H1 (cell line): Measurements from ENCODE around the gene CTIF. TPM values are rescaled to one million over a fixed set of nuclear protein-coding genes. Genes with fewer than 3 reads are reported as not detected.

ENCODE experiments used
- CTCF ChIA-PET: fragments of 300-600 bp; sonication (Branson Sonifier 250); formaldehyde crosslinking; loops from one replicate; lab custom pipeline; 2021; ENCODE audit not compliant: partially characterized antibody; lab: Charles Lee
- POLR2A ChIA-PET: fragments of 300-600 bp; sonication (Branson Sonifier 250); formaldehyde crosslinking; loops from one replicate; lab custom pipeline; 2021; ENCODE audit warnings: inconsistent platforms; ENCODE audit not compliant: partially characterized antibody; lab: Charles Lee
- DNase-seq, 2 experiments: peaks; one replicate each; pipeline versions ENCODE4 v3.0.0 to v3.0.0-alpha.2; 2010 to 2022; ENCODE audit warnings: low spot score in 2 of 2, low read depth in 1 of 2, mixed read lengths in 1 of 2
- FAIRE-seq: peaks from 2 replicates; lab custom pipeline; 2011; peaks lifted over from hg19 to GRCh38; lab: Jason Lieb, UNC
- H2AFZ ChIP-seq: 2 replicates; pipeline ENCODE4 v1.8.1; 2012; ENCODE audit warnings: low read length, inconsistent platforms
- H2AK5ac ChIP-seq: 2 replicates; pipeline ENCODE4 v1.6.1; 2013; ENCODE audit warnings: low read depth, low read length
- H2BK120ac ChIP-seq: replicated peaks from 2 replicates; pipeline ENCODE3; 2013; ENCODE audit warnings: low read depth, low read length, inconsistent platforms
- H2BK12ac ChIP-seq: 2 replicates; pipeline ENCODE4 v1.6.1; 2013; ENCODE audit warnings: low read depth, low read length
- H2BK15ac ChIP-seq: 2 replicates; pipeline ENCODE4 v1.6.1; 2013; ENCODE audit warnings: low read length
- H2BK20ac ChIP-seq: 2 replicates; pipeline ENCODE4 v1.6.1; 2013; ENCODE audit warnings: low read length
- H2BK5ac ChIP-seq: 2 replicates; pipeline ENCODE4 v1.6.1; 2013; ENCODE audit warnings: low read depth, low read length
- H3K14ac ChIP-seq: 2 replicates; pipeline ENCODE4 v1.6.1; 2013; ENCODE audit warnings: inconsistent platforms; ENCODE audit not compliant: insufficient read length
- H3K18ac ChIP-seq: 2 replicates; pipeline ENCODE4 v1.6.1; 2013; ENCODE audit warnings: low read length; ENCODE audit errors: extremely low read depth
- H3K23ac ChIP-seq: 2 replicates; pipeline ENCODE4 v1.6.1; 2013; ENCODE audit warnings: inconsistent platforms; ENCODE audit not compliant: insufficient read length
- H3K23me2 ChIP-seq: 2 replicates; pipeline ENCODE4 v1.6.1; 2013; ENCODE audit warnings: low read depth, low read length
- H3K27ac ChIP-seq: 2 replicates; pipeline ENCODE4 v1.6.1; 2011; ENCODE audit warnings: low read depth, low read length, inconsistent platforms
- H3K27me3 ChIP-seq, 4 experiments: replicated peaks in 1 of 4; 1 replicate in 1 of 4; 2 replicates in 3 of 4; pipeline versions ENCODE4 v1.6.1 to v1.8.1; 2011 to 2013; ENCODE audit warnings: low read length in 3 of 4, mild to moderate bottlenecking in 3 of 4, inconsistent platforms in 2 of 4, mixed read lengths in 2 of 4, moderate library complexity in 1 of 4; ENCODE audit not compliant: control insufficient read depth in 3 of 4, insufficient read depth in 3 of 4; ENCODE audit errors: extremely low read depth in 1 of 4
- H3K36me3 ChIP-seq, 4 experiments: 2 replicates each; pipeline versions ENCODE4 v1.6.1 to v1.8.1; 2011 to 2013; ENCODE audit warnings: mild to moderate bottlenecking in 4 of 4, low read length in 3 of 4, moderate library complexity in 2 of 4, control low read depth in 1 of 4, inconsistent platforms in 1 of 4; ENCODE audit not compliant: insufficient read depth in 4 of 4, control insufficient read depth in 2 of 4
- H3K4ac ChIP-seq: replicated peaks from 2 replicates; pipeline ENCODE3; 2013; ENCODE audit warnings: low read length, low read depth, mixed read lengths, inconsistent platforms; ENCODE audit not compliant: insufficient read length
- H3K4me1 ChIP-seq, 4 experiments: replicated peaks in 1 of 4; 1 replicate in 1 of 4; 2 replicates in 3 of 4; pipeline versions ENCODE4 v1.6.1 to v1.8.1; 2011 to 2013; ENCODE audit warnings: low read length in 3 of 4, inconsistent platforms in 2 of 4, mixed read lengths in 1 of 4; ENCODE audit not compliant: insufficient read depth in 4 of 4, control insufficient read depth in 3 of 4
- H3K4me2 ChIP-seq, 2 experiments: 2 replicates each; pipeline versions ENCODE4 v1.6.1 to v1.8.1; 2011 to 2013; ENCODE audit warnings: low read depth in 2 of 2, low read length in 2 of 2, control low read depth in 1 of 2, inconsistent platforms in 1 of 2, mild to moderate bottlenecking in 1 of 2; ENCODE audit not compliant: insufficient read depth in 1 of 2
- H3K4me3 ChIP-seq, 4 experiments: fragments of 200-600, 300-600 bp in 1 of 4; sonication (generic), shearing (Covaris generic), sonication (Bioruptor Twin) in 1 of 4; 2 replicates each; pipeline versions ENCODE4 v1.5.1 to v1.8.1; 2011 to 2016; ENCODE audit warnings: low read length in 4 of 4, low read depth in 3 of 4, control low read depth in 2 of 4, inconsistent platforms in 2 of 4, mild to moderate bottlenecking in 2 of 4, mixed read lengths in 1 of 4, moderate library complexity in 1 of 4; ENCODE audit not compliant: insufficient read depth in 2 of 4; ENCODE audit errors: extremely low read depth in 1 of 4
- H3K56ac ChIP-seq: replicated peaks from 2 replicates; pipeline ENCODE3; 2013; ENCODE audit warnings: low read depth, mild to moderate bottlenecking, mixed read lengths, low read length, inconsistent platforms; ENCODE audit not compliant: insufficient read length
- H3K79me1 ChIP-seq: 2 replicates; pipeline ENCODE4 v1.6.1; 2013; ENCODE audit warnings: low read depth, low read length, control low read depth
- H3K79me2 ChIP-seq, 2 experiments: 2 replicates each; pipeline versions ENCODE4 v1.6.1 to v1.8.1; 2012 to 2013; ENCODE audit warnings: low read length in 2 of 2, mild to moderate bottlenecking in 2 of 2, inconsistent platforms in 1 of 2; ENCODE audit not compliant: insufficient read depth in 2 of 2, control insufficient read depth in 1 of 2
- H3K9ac ChIP-seq, 4 experiments: replicated peaks in 1 of 4; 1 replicate in 1 of 4; 2 replicates in 3 of 4; pipeline versions ENCODE4 v1.6.1 to v1.8.1; 2011 to 2013; ENCODE audit warnings: low read depth in 3 of 4, low read length in 3 of 4, control low read depth in 2 of 4, mild to moderate bottlenecking in 2 of 4, moderate library complexity in 2 of 4, inconsistent platforms in 1 of 4; ENCODE audit errors: extremely low read depth in 1 of 4
- H3K9me3 ChIP-seq, 2 experiments: 2 replicates each; pipeline versions ENCODE4 v1.6.1 to v1.8.1; 2012 to 2013; ENCODE audit warnings: mild to moderate bottlenecking in 2 of 2, moderate library complexity in 2 of 2, control low read depth in 1 of 2, inconsistent platforms in 1 of 2, low read depth in 1 of 2, low read length in 1 of 2, mixed read lengths in 1 of 2; ENCODE audit not compliant: insufficient read depth in 2 of 2
- H4K20me1 ChIP-seq, 2 experiments: replicated peaks in 1 of 2; 2 replicates each; pipeline versions ENCODE3 to v1.8.1; 2011 to 2013; ENCODE audit warnings: inconsistent platforms in 2 of 2, low read length in 2 of 2, mild to moderate bottlenecking in 1 of 2; ENCODE audit not compliant: insufficient read depth in 2 of 2, control insufficient read depth in 1 of 2
- H4K5ac ChIP-seq: 2 replicates; pipeline ENCODE4 v1.6.1; 2013; ENCODE audit warnings: low read length, low read depth, mixed read lengths, inconsistent platforms; ENCODE audit not compliant: insufficient read length
- H4K8ac ChIP-seq: 2 replicates; pipeline ENCODE4 v1.8.0; 2013; ENCODE audit warnings: mild to moderate bottlenecking, moderate library complexity, low read length, inconsistent platforms; ENCODE audit not compliant: insufficient read depth; ENCODE audit errors: extremely low read depth
- H4K91ac ChIP-seq: replicated peaks from 2 replicates; pipeline ENCODE3; 2013; ENCODE audit warnings: low read length, mixed read lengths, inconsistent platforms; ENCODE audit not compliant: insufficient read length
- BACH1 ChIP-seq: IDR thresholded peaks from 2 replicates; pipeline ENCODE4 v1.6.1; 2012; ENCODE audit warnings: low read length, improper control_type of control experiment
- BCL11A ChIP-seq, 2 experiments: IDR thresholded peaks; one replicate each; pipeline ENCODE4 v1.6.1; 2011; ENCODE audit warnings: low read depth in 2 of 2, low read length in 2 of 2, mild to moderate bottlenecking in 2 of 2
- JUN ChIP-seq: IDR thresholded peaks from 2 replicates; pipeline ENCODE4 v1.6.1; 2011; ENCODE audit warnings: low read depth, mild to moderate bottlenecking, improper control_type of control experiment, low read length
- KDM4A ChIP-seq: IDR thresholded peaks from one replicate; pipeline ENCODE4 v1.7.1; 2012; ENCODE audit warnings: low read depth, mild to moderate bottlenecking, moderate library complexity, low read length, inconsistent platforms; ENCODE audit not compliant: severe bottlenecking
- POLR2AphosphoS5 ChIP-seq: IDR thresholded peaks from 2 replicates; pipeline ENCODE4 v1.6.1; 2011; ENCODE audit warnings: low read depth, low read length
- SAP30 ChIP-seq: fragments of 300-600 bp; sonication (generic); IDR thresholded peaks from 2 replicates; pipeline ENCODE4 v1.7.1; 2012; ENCODE audit warnings: low read length, moderate library complexity, mild to moderate bottlenecking, inconsistent platforms; ENCODE audit not compliant: insufficient read depth, insufficient replicate concordance
- SP2 ChIP-seq: IDR thresholded peaks from 2 replicates; pipeline ENCODE4 v1.6.1; 2012; ENCODE audit warnings: mild to moderate bottlenecking, low read length, inconsistent platforms
- TEAD4 ChIP-seq: IDR thresholded peaks from 2 replicates; pipeline ENCODE4 v1.6.1; 2012; ENCODE audit warnings: low read depth, low read length, inconsistent platforms, mixed read lengths
- WGBS, 2 experiments: shearing (Covaris generic) in 1 of 2; methylation state at CpG; one replicate each; pipeline versions ENCODE4 v1.1.6 to v1.1.7; 2013 to 2015; ENCODE audit warnings: low lambda C conversion rate in 2 of 2, mixed read lengths in 2 of 2, inconsistent platforms in 1 of 2, low coverage in 1 of 2, missing lambda C conversion rate in 1 of 2; ENCODE audit not compliant: insufficient replicate concordance in 2 of 2, insufficient coverage in 1 of 2, insufficient read length in 1 of 2; ENCODE audit errors: extremely low coverage in 1 of 2, missing lambda C conversion rate in 1 of 2; 5-methylcytosine and 5-hydroxymethylcytosine counted together
- polyA plus RNA-seq, 7 experiments: library from polyadenylated mRNA; depleted of rRNA in 3 of 7; stranded (reverse) in 5 of 7; unstranded in 2 of 7; fragments of >200 nt in 5 of 7; fragments of 200-250 nt in 2 of 7; gene quantifications; 1 replicate in 5 of 7; 2 replicates in 1 of 7; 4 replicates in 1 of 7; pipeline versions ENCODE4 v1.2.1 to v1.2.3, GENCODE V29; 2011 to 2013; ENCODE audit warnings: missing spikeins in 2 of 7, mixed read lengths in 2 of 7
- total RNA-seq: library from RNA; stranded (reverse); fragmentation: NEBNext Ultra II Directional; extraction: Animal tissue kit (Norgen Biotek cat#: 25700); gene quantifications from 2 replicates; pipeline ENCODE4 v1.2.1, GENCODE V29; 2021
- TF ChIP-seq, protein P1 (sequence below): IDR thresholded peaks from 2 replicates; pipeline ENCODE4 v1.6.1; 2012; ENCODE audit warnings: low read length, inconsistent platforms

Gene CTIF
- total and polyA plus RNA-seq, 2 of the 8 experiments (the other 6 are each of a cell fraction or from before 2014, with no cell fraction given) = 9.0 to 17.8 TPM

DNA sequence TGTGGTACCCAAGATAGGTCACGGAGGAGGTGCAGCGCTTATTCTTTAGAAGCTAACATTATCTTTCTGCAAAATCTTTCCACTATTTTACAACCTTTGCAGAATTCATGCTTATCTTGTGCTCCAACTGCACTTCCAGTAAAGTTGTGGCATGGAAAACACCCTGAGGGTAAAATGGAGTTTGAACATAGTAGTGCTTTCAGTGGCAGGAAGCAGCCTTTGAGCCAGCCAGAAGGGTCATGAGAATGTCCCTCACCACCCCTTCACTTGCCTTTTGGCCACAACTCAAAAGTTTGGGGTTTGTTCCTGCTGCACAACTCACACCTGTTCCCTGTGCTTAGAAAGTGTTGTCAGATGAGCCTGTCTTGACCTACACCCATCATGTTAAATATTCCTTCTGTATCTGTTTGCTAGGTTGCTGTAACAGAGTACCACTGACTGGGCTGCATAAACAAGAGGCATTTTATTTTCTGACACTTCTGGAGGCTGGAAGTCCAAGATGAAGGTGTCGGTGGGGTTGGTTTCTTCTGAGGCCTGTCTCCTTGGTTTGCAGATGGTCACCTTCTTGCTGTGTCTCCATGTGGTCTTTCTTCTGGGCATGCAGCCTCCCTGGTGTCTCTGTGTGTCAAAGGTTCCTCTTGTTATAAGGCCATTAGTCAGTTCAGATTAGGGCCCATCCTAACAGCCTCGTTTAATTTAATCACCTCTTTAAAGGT lies 217.8 kb downstream of the CTIF start:
- no peaks in the 10 kb centered on the region for H3K4me1 ChIP-seq
- H4K5ac ChIP-seq = no peak overlapping the region
- 90% methylated on average over 4 of the region's 4 CpGs; no CpG with 5 or more reads in 1 of the 2 experiments for WGBS, 2 experiments
- peaks cover 0 to 4% (median 1%) of the 10 kb centered on the region in 4 experiments; a peak in 3 of 8 replicates for H3K36me3 ChIP-seq
- no peak overlapping the region for H2BK20ac ChIP-seq
- no peak overlapping the region for H3K23ac ChIP-seq
- no peak overlapping the region for H2BK12ac ChIP-seq
- H2AFZ ChIP-seq = no peak overlapping the region
- no peak overlapping the region for H2AK5ac ChIP-seq
- H3K9ac ChIP-seq = no peak overlapping the region
- H3K14ac ChIP-seq = no peak overlapping the region
- FAIRE-seq (no peak), DNase-seq (no peak)
- CTCF ChIA-PET = no interaction called here
- POLR2A ChIA-PET = no interaction called here
- H2BK15ac ChIP-seq = no peak overlapping the region
- H4K91ac ChIP-seq = no peak overlapping the region
- no peak overlapping the region for H3K4ac ChIP-seq
- H3K79me2 ChIP-seq = no peaks in the 10 kb centered on the region
- no peak overlapping the region for H4K8ac ChIP-seq
- H3K18ac ChIP-seq = no peak overlapping the region
- no peak overlapping the region for H3K4me3 ChIP-seq
- no peaks in the 10 kb centered on the region for H3K9me3 ChIP-seq
- no peak overlapping the region for H3K56ac ChIP-seq
- H2BK120ac ChIP-seq = no peak overlapping the region
- no peaks in the 10 kb centered on the region for H3K79me1 ChIP-seq
- no peaks in the 10 kb centered on the region for H3K23me2 ChIP-seq
- H3K4me2 ChIP-seq = no peak overlapping the region
- no peak overlapping the region for H2BK5ac ChIP-seq
- no peak overlapping the region for H3K27ac ChIP-seq
- no peaks in the 10 kb centered on the region for H3K27me3 ChIP-seq
- H4K20me1 ChIP-seq = no peaks in the 10 kb centered on the region
- TF ChIP-seq JUN (no peak), POLR2AphosphoS5 (no peak), TEAD4 (no peak), SP2 (no peak), SAP30 (no peak), BACH1 (no peak), KDM4A (no peak), BCL11A (IDR thresholded peaks at IDR 0.05; ENCODE audit: low read depth in 2 of 2, low read length in 2 of 2) (no peak)
- TF ChIP-seq, protein P1, sequence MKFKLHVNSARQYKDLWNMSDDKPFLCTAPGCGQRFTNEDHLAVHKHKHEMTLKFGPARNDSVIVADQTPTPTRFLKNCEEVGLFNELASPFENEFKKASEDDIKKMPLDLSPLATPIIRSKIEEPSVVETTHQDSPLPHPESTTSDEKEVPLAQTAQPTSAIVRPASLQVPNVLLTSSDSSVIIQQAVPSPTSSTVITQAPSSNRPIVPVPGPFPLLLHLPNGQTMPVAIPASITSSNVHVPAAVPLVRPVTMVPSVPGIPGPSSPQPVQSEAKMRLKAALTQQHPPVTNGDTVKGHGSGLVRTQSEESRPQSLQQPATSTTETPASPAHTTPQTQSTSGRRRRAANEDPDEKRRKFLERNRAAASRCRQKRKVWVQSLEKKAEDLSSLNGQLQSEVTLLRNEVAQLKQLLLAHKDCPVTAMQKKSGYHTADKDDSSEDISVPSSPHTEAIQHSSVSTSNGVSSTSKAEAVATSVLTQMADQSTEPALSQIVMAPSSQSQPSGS = no peak
